Stimulated activated CD8-positive, alpha-beta memory T cell treated with anti-CD3 and anti-CD28 coated beads, Interleukin-12 subunit alpha, Interleukin-12 subunit beta, amount 100 ng/mL, for 24 hours (primary cell): ENCODE results near the gene PCDHGC3.

Experiments
- DNase-seq: peaks from one replicate; pipeline ENCODE4 v3.0.0-alpha.2; 2020; ENCODE audit errors: extremely low read depth

The PCDHGC3 gene

DNA sequence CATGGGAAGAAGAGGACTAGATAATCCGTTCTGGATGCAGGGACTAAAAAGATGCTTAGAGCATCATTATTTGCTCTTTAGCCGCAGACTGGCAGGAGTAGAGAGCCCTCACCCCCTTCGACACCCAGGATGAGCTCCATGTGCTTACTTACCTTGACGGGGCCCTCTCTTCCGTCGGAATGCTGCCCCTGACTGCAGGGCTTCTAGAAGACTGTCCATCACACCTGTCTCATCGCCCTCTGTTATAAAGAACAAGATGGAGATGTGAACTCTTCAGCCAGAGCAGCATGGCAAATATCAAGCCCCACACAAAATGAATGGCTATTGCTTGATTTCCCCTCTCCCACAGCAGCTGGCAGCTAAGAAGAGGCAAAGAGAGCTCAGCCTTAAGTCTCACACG, 48.2 kb downstream of the PCDHGC3 start:
- DNase-seq, result no peak

GRCh38 chr5:141524604-141525597, 49.1 kb downstream of the PCDHGC3 start:
- DNase-seq, result no peak

- DNase-seq, result no peak
Observed at GRCh38 chr5:141525653-141526052, 49.9 kb downstream of the PCDHGC3 start.

DNA sequence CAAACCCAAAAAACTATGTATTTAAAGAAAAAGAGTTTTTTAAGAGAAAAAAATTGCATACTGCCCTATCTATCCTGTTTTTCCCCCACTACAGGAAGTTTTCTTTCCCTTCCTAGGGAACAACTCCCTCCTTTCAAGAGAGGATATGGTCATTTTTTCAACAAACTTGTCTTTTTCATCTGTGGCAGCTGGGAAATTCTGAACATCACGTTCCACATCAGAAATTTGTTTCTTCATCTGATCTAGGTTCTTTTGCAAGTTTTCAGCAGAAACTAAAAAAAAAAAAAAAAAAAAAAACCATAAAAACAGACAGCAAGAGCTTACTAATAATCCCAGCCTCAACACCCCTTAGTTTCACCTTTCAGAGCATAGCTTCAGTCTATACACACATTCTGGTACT, 51.7 kb downstream of the PCDHGC3 start:
- DNase-seq, result no peak
